HepG2 (cell line): ENCODE measurements around the gene MYO7B. TPM values are rescaled to one million over a fixed set of nuclear protein-coding genes. Genes with fewer than 3 reads are reported as not detected.

Experiments
- ZNF33B ChIP-seq: sonication (generic); formaldehyde crosslinking; IDR thresholded peaks from 2 replicates; pipeline ENCODE4 v1.5.1; 2020; ENCODE audit warnings: mild to moderate bottlenecking, missing genetic modification reagents
- polyA plus RNA-seq, 8 experiments: library from polyadenylated mRNA; depleted of rRNA in 3 of 8; stranded (reverse) in 7 of 8; unstranded in 1 of 8; fragments of >200 nt; fragmentation: Illumina TruSeq in 4 of 8; extraction: Trizol in 4 of 8; gene quantifications; 2 replicates each; pipeline versions ENCODE4 v1.2.1 to v1.2.3, GENCODE V29; 2011 to 2016; ENCODE audit warnings: low read depth in 4 of 8, missing spikeins in 1 of 8, mixed read lengths in 1 of 8; ENCODE audit not compliant: insufficient read depth in 1 of 8
- total RNA-seq, 5 experiments: library from RNA; depleted of rRNA; stranded (reverse); fragments of >200 nt; fragmentation: Illumina TruSeq; extraction: Trizol; gene quantifications; 2 replicates each; pipeline ENCODE4 v1.2.3, GENCODE V29; 2016; ENCODE audit warnings: low read depth in 1 of 5

Gene MYO7B
- total and polyA plus RNA-seq, 2 of the 13 experiments (the other 11 are each of a cell fraction or from before 2014, with no cell fraction given): not detected

DNA sequence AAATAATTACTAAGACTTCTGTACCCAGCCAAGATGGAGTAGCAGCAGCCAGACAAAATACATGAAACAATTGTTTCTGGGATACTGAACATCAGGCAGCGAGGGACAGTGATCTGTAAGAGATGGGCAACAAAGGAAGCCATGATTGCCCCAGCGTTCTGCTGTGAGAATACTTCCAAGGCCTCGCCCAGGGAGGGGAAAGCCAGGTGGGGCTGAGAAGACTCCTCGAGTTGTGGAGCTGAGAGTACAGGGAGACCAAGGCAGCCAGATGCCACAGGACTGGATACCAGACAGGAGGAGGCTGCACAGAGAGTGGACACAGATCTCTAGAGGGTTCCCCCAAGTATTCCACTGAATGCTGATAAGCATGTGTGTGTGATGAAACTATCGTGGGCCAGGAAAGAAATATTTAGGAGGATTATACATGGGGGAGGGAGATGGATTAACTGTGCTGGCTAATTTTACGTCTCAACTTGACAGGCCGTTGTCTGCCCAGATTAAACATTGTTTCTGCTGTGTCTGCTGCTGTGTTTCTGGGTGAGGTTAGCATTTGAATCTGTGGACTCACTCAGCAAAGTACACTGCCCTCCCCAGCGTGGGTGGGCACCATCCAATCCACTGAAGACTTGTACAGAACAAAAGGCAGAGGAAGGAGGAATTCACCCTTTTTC, 150.1 kb downstream of the MYO7B start (continued):
- no peak for TF ChIP-seq ZNF33B

Other genes starting within 250 kb of the MYO7B start
- 43.3 and 49.7 TPM in 2 replicates for gene ERCC3, start 241.5 kb upstream of the MYO7B start, total RNA-seq (2016; rRNA removed; fragmentation: Illumina TruSeq; extraction: Trizol)
- 64.6 and 70.5 TPM in 2 replicates for gene ERCC3, start 241.5 kb upstream of the MYO7B start, polyA plus RNA-seq (2011; rRNA removed)
- 37.2 and 56.1 TPM in 2 replicates for gene MAP3K2, start 147.7 kb upstream of the MYO7B start, total RNA-seq (2016; rRNA removed; fragmentation: Illumina TruSeq; extraction: Trizol)
- gene MAP3K2, start 147.7 kb upstream of the MYO7B start, polyA plus RNA-seq (2011; rRNA removed): 11.2 and 12.2 TPM in 2 replicates
- 52.1 and 134 TPM in 2 replicates for gene PROC, start 117.3 kb upstream of the MYO7B start, total RNA-seq (2016; rRNA removed; fragmentation: Illumina TruSeq; extraction: Trizol)
- gene PROC, start 117.3 kb upstream of the MYO7B start, polyA plus RNA-seq (2011; rRNA removed): 185 and 266 TPM in 2 replicates
- 62.3 and 90.2 TPM in 2 replicates for gene IWS1, start 9.2 kb upstream of the MYO7B start, total RNA-seq (2016; rRNA removed; fragmentation: Illumina TruSeq; extraction: Trizol)
- gene IWS1, start 9.2 kb upstream of the MYO7B start, polyA plus RNA-seq (2011; rRNA removed): 25.7 and 28.9 TPM in 2 replicates
- gene GPR17, start 110.5 kb downstream of the MYO7B start, total RNA-seq (2016; rRNA removed; fragmentation: Illumina TruSeq; extraction: Trizol): not detected in 2 replicates
- gene GPR17, start 110.5 kb downstream of the MYO7B start, polyA plus RNA-seq (2011; rRNA removed): not detected in 2 replicates
- 0.90 and 1.0 TPM in 2 replicates for gene LIMS2, start 139.8 kb downstream of the MYO7B start, total RNA-seq (2016; rRNA removed; fragmentation: Illumina TruSeq; extraction: Trizol)
- gene LIMS2, start 139.8 kb downstream of the MYO7B start, polyA plus RNA-seq (2011; rRNA removed): 1.9 and 2.0 TPM in 2 replicates
- 4.6 and 9.4 TPM in 2 replicates for gene SFT2D3, start 165.8 kb downstream of the MYO7B start, total RNA-seq (2016; rRNA removed; fragmentation: Illumina TruSeq; extraction: Trizol)
- 8.3 and 8.7 TPM in 2 replicates for gene SFT2D3, start 165.8 kb downstream of the MYO7B start, polyA plus RNA-seq (2011; rRNA removed)